Caco-2 (cell line): ENCODE measurements around the gene JCHAIN. TPM values are rescaled to one million over a fixed set of nuclear protein-coding genes. Genes with fewer than 3 reads are reported as not detected.

Source experiments
- Bru-seq: library from RNA; stranded (reverse); fragments of 400-500 nt; gene quantifications from one replicate; lab custom pipeline; 2021; lab: Mats Ljungman, UMichigan
- BruChase-seq, 2 experiments: library from RNA; stranded (reverse); fragments of 400-500 nt; gene quantifications; one replicate each; lab custom pipeline; 2021; lab: Mats Ljungman, UMichigan
- BruUV-seq: library from RNA; stranded (reverse); fragments of 400-500 nt; replicated peaks from 2 replicates; lab custom pipeline; 2021; lab: Mats Ljungman, UMichigan
- CTCF ChIA-PET: fragments of 300-600 bp; sonication (Branson Sonifier 250); formaldehyde crosslinking; loops from one replicate; lab custom pipeline; 2022; ENCODE audit warnings: antibody characterized with exemption; lab: Charles Lee
- POLR2A ChIA-PET: fragments of 300-600 bp; sonication (Branson Sonifier 250); formaldehyde crosslinking; loops from one replicate; lab custom pipeline; 2022; ENCODE audit warnings: antibody characterized with exemption; lab: Charles Lee
- DNase-seq, 2 experiments: peaks; one replicate each; pipeline versions ENCODE4 v3.0.0 to v3.0.0-alpha.2; 2020 to 2022
- H3K27me3 ChIP-seq: replicated peaks from 2 replicates; pipeline ENCODE4 v1.6.0; 2011; ENCODE audit warnings: low read length; ENCODE audit not compliant: control insufficient read depth, insufficient read depth
- H3K36me3 ChIP-seq: 2 replicates; pipeline ENCODE4 v1.5.1; 2011; ENCODE audit warnings: low read length; ENCODE audit not compliant: control insufficient read depth, insufficient read depth
- H3K4me1 ChIP-seq: fragments of 250-450 bp; sonication (Bioruptor Pico); 2 replicates; pipeline ENCODE4 v1.5.1; 2020; ENCODE audit warnings: mild to moderate bottlenecking
- H3K4me3 ChIP-seq: 2 replicates; pipeline ENCODE4 v1.5.1; 2011; ENCODE audit warnings: low read depth, mild to moderate bottlenecking, control low read depth, low read length
- H3K9me3 ChIP-seq: fragments of 250-450 bp; sonication (Bioruptor Pico); 2 replicates; pipeline ENCODE4 v1.5.1; 2020; ENCODE audit warnings: mild to moderate bottlenecking, moderate library complexity
- H3K27ac Mint-ChIP-seq: one replicate; pipeline ENCODE4 v1.8.0; 2022; ENCODE audit warnings: mixed read lengths; ENCODE audit not compliant: unreplicated experiment
- H3K27me3 Mint-ChIP-seq: one replicate; pipeline ENCODE4 v1.8.0; 2022; ENCODE audit warnings: mixed read lengths; ENCODE audit not compliant: insufficient read depth, unreplicated experiment
- H3K36me3 Mint-ChIP-seq: one replicate; pipeline ENCODE4 v1.8.0; 2022; ENCODE audit warnings: mild to moderate bottlenecking, mixed read lengths; ENCODE audit not compliant: insufficient read depth, unreplicated experiment
- H3K4me1 Mint-ChIP-seq: one replicate; pipeline ENCODE4 v1.8.0; 2022; ENCODE audit warnings: low read depth, mixed read lengths; ENCODE audit not compliant: unreplicated experiment
- H3K4me3 Mint-ChIP-seq: one replicate; pipeline ENCODE4 v1.8.0; 2022; ENCODE audit warnings: mild to moderate bottlenecking, moderate library complexity, mixed read lengths; ENCODE audit not compliant: unreplicated experiment
- H3K9me3 Mint-ChIP-seq: one replicate; pipeline ENCODE4 v1.8.0; 2022; ENCODE audit warnings: mixed read lengths; ENCODE audit not compliant: unreplicated experiment
- CTCF ChIP-seq, 2 experiments: fragments of 200-600 bp in 1 of 2; IDR thresholded peaks; 1 replicate in 1 of 2; 2 replicates in 1 of 2; pipeline versions ENCODE4 v1.5.1 to v1.8.0; 2011 to 2022; ENCODE audit warnings: antibody characterized with exemption in 1 of 2, control low read depth in 1 of 2, inconsistent platforms in 1 of 2, low read depth in 1 of 2, low read length in 1 of 2, mild to moderate bottlenecking in 1 of 2, moderate library complexity in 1 of 2; ENCODE audit not compliant: insufficient read depth in 1 of 2, severe bottlenecking in 1 of 2, unreplicated experiment in 1 of 2
- intact Hi-C: fragments of 100-400 bp; cut with micrococcal nuclease; formaldehyde crosslinking; loops from one replicate; pipeline ENCODE4 v1.10.0; 2022; ENCODE audit not compliant: unreplicated experiment
- long read RNA-seq: library from polyadenylated mRNA; stranded (forward); transcript quantifications from one replicate; pipeline ENCODE4 v2.0.0, GENCODE V29; 2022
- total RNA-seq: library from RNA; stranded (reverse); gene quantifications from 2 replicates; pipeline ENCODE4 v1.2.3, GENCODE V29; 2022

Gene JCHAIN
- total RNA-seq: not detected in 2 replicates
- not detected for Bru-seq, nascent RNA
- not detected for BruChase-seq, experiment 1, labeled RNA remaining after a 2-hour chase
- BruChase-seq, experiment 2, labeled RNA remaining after a 6-hour chase: percentile 7 among the genes with signal in this experiment
- long read RNA-seq, partial matches to known transcripts: 0 of 1 reads
- long read RNA-seq, other reads (novel, unspliced or antisense): 0 of 1 reads

DNA sequence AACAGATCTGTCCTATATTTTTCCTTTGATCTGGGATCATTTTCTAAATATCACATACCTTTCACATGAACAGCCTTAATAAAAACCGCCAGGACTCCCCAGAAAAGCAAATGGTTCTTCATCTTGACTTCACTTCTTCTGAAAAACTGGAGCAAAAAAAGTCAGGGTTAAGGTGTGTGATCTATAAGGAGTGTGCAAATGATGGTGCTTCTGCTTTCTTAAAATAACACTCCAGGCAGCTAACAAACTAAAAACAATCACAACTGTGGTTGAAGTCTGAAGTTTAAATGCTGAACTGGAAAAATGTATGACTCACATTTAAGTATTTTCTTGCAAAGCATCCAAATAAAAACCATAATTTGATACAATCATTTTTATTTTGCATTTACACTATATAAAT, at the start of gene JCHAIN:
Gene JCHAIN (minus strand): TSS at position 140 of the 400 bp plus-strand sequence. CDS start 18 bp downstream, at position 122.
- CTCF ChIA-PET: no interaction called here
- Mint-ChIP-seq H3K27me3 (no peaks in the 10 kb centered on the region), H3K4me1 (no peaks in the 10 kb centered on the region), H3K4me3 (peak within 1 kb of the TSS; percentile 15), H3K27ac (no peak within 1 kb of the TSS), H3K36me3 (no peaks in the 10 kb centered on the region), H3K9me3 (no peaks in the 10 kb centered on the region)
- 0 out of 2 replicates have a peak, but pooled peaks cover 5% of the 10 kb centered on the region for H3K4me1 ChIP-seq
- no peak within 1 kb of the TSS for H3K4me3 ChIP-seq
- TF ChIP-seq CTCF (IDR thresholded peaks at IDR 0.05; ENCODE audit: insufficient read depth in 1 of 2, low read depth in 1 of 2, low read length in 1 of 2, severe bottlenecking in 1 of 2, unreplicated experiment in 1 of 2): no peak
- no peaks in the 10 kb centered on the region for H3K27me3 ChIP-seq
- BruUV-seq: no TSS peak
- POLR2A ChIA-PET: no interaction called here
- no peak for DNase-seq
- H3K9me3 ChIP-seq: no peaks in the 10 kb centered on the region
- H3K36me3 ChIP-seq: no peaks in the 10 kb centered on the region
- intact Hi-C loops: no loop called here

DNA sequence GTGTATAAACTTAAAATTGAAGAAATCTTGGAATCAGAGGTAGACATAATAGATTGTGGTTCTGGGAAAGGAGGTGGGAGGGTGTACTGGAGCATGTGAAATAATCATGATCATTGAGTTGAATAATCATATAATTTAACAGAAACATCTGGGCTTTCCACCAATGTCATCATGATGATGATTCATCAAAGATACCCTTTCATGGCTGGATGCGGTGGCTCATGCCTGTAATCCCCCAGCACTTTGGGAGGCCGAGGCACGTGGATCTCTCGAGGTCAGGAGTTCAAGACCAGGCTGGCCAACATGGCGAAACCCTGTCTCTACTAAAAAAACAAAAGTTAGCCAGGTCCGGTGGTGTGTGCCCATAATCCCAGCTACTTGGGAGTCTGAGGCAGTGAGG, 48.8 kb upstream of the JCHAIN start:
- ChIA-PET CTCF (no interaction called here), POLR2A (no interaction called here)
- Mint-ChIP-seq H3K4me1 (peaks cover 8% of the 10 kb centered on the region), H3K36me3 (no peaks in the 10 kb centered on the region), H3K9me3 (no peaks in the 10 kb centered on the region), H3K4me3 (no peak overlapping the region), H3K27me3 (no peaks in the 10 kb centered on the region), H3K27ac (no peak overlapping the region)
- Histone ChIP-seq H3K9me3 (no peaks in the 10 kb centered on the region), H3K4me1 (peaks cover 10% of the 10 kb centered on the region), H3K27me3 (no peaks in the 10 kb centered on the region), H3K4me3 (no peak overlapping the region), H3K36me3 (no peaks in the 10 kb centered on the region)
- TF ChIP-seq CTCF (IDR thresholded peaks at IDR 0.05; ENCODE audit: insufficient read depth in 1 of 2, low read depth in 1 of 2, low read length in 1 of 2, severe bottlenecking in 1 of 2, unreplicated experiment in 1 of 2): no peak
- DNase-seq: no peak
- no TSS peak for BruUV-seq
- intact Hi-C loops: no loop called here

DNA sequence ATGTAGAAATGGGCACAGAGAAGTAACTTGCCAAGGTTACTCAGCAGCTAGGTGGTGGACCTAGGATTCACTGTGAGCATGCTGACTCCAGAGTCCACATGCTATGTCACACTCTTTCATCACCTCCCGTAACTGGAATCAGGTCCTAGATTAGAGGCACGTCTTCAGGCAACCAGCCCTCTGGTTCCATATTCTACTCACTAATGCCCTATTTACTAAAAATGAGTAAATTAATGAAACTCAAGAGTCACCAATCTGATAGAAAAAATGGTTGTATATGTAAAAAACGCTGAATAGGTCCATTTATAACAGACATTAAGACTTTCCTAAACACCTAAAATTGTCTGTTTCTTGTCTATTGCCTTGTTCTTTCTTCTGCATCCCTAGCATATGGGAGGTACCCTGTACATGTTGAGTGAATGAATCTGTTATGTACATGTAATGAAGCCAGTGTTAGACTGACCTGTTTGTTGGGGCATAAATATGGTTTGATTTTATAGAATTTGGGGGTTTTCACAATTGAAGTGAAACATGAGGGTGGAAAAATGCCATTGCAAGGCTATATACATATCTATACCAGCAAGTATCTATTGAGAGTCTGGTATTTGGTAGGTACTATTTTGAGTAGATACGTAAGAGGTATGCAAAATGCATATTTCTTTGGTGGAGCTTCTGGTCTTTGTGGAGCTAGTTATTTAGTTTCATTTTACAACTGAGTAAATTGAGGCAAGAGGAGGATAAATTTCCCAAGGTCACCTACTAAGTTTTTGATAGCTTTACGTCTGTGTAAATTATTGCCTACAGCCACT, 48.0 kb upstream of the JCHAIN start:
- no peaks in the 10 kb centered on the region for H3K36me3 Mint-ChIP-seq
- H3K4me1 ChIP-seq: peaks cover 10% of the 10 kb centered on the region

More for the DNA sequence above, 48.0 kb upstream of the JCHAIN start:
- Histone ChIP-seq H3K4me3 (no peak overlapping the region), H3K36me3 (no peaks in the 10 kb centered on the region), H3K27me3 (no peaks in the 10 kb centered on the region), H3K9me3 (no peaks in the 10 kb centered on the region)
- no peaks in the 10 kb centered on the region for H3K9me3 Mint-ChIP-seq
- H3K27me3 Mint-ChIP-seq: no peaks in the 10 kb centered on the region
- peaks cover 15% of the 10 kb centered on the region for H3K4me1 Mint-ChIP-seq
- no peak overlapping the region for H3K4me3 Mint-ChIP-seq
- H3K27ac Mint-ChIP-seq: no peak overlapping the region
- ChIA-PET POLR2A (no interaction called here), CTCF (no interaction called here)
- no peak for TF ChIP-seq CTCF (IDR thresholded peaks at IDR 0.05; ENCODE audit: insufficient read depth in 1 of 2, low read depth in 1 of 2, low read length in 1 of 2, severe bottlenecking in 1 of 2, unreplicated experiment in 1 of 2)
- intact Hi-C loops: no loop called here
- no TSS peak for BruUV-seq
- DNase-seq: peak in 1 of 2 experiments; percentile 31
